SJCRH30 (cell line): ENCODE results near the gene COL5A1. TPM values are rescaled to one million over a fixed set of nuclear protein-coding genes. Genes with fewer than 3 reads are reported as not detected.

Experiments
- DNase-seq, 2 experiments: peaks; one replicate each; pipeline ENCODE4 v3.0.0-alpha.2; 2015 to 2020
- H3K27ac ChIP-seq: fragments of 250-450 bp; sonication (Bioruptor Pico); 2 replicates; pipeline ENCODE4 v1.5.1; 2020; ENCODE audit warnings: mild to moderate bottlenecking, moderate library complexity
- H3K27me3 ChIP-seq: fragments of 250-450 bp; sonication (Bioruptor Pico); 2 replicates; pipeline ENCODE4 v1.5.1; 2020; ENCODE audit warnings: mild to moderate bottlenecking, moderate library complexity
- H3K36me3 ChIP-seq: fragments of 250-450 bp; sonication (Bioruptor Pico); 2 replicates; pipeline ENCODE4 v1.5.1; 2020; ENCODE audit warnings: mild to moderate bottlenecking, moderate library complexity
- H3K4me1 ChIP-seq: fragments of 250-450 bp; sonication (Bioruptor Pico); 2 replicates; pipeline ENCODE4 v1.5.1; 2020; ENCODE audit warnings: mild to moderate bottlenecking, moderate library complexity
- H3K4me3 ChIP-seq: fragments of 250-450 bp; sonication (Bioruptor Pico); 2 replicates; pipeline ENCODE4 v1.5.1; 2020; ENCODE audit warnings: mild to moderate bottlenecking, moderate library complexity
- H3K9me3 ChIP-seq: fragments of 250-450 bp; sonication (Bioruptor Pico); replicated peaks from 2 replicates; pipeline ENCODE4 v1.5.1; 2020; ENCODE audit warnings: mild to moderate bottlenecking, moderate library complexity
- total RNA-seq: library from RNA; depleted of rRNA; stranded (reverse); fragments of >200 nt; shearing (Covaris generic); gene quantifications from 2 replicates; pipeline ENCODE4 v1.2.3, GENCODE V29; 2014

Gene COL5A1
- total RNA-seq, 1 experiment from 2014 or later, result 32.1 TPM

DNA sequence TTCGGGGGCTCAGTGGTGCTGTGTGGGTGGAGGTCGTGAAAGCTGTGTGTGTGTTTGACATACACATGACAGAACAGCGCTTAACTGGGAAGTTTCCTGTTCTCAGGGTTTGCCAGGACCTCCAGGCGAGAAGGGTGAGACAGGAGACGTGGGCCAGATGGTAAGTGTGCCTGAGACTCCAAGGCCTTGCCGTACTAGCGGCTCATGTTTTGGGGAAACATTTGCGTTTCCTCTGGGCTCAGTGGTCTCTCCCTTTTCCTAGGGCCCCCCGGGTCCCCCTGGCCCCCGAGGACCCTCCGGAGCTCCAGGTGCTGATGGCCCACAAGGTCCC lies 170.7 kb downstream of the COL5A1 start:
- Histone ChIP-seq H3K4me3 (no peak overlapping the region), H3K27ac (no peak overlapping the region), H3K4me1 (no peaks in the 10 kb centered on the region), H3K27me3 (no peaks in the 10 kb centered on the region), H3K9me3 (no peaks in the 10 kb centered on the region), H3K36me3 (no peaks in the 10 kb centered on the region; the same call in 1 of the 2 replicates)
- DNase-seq, result no peak

DNA sequence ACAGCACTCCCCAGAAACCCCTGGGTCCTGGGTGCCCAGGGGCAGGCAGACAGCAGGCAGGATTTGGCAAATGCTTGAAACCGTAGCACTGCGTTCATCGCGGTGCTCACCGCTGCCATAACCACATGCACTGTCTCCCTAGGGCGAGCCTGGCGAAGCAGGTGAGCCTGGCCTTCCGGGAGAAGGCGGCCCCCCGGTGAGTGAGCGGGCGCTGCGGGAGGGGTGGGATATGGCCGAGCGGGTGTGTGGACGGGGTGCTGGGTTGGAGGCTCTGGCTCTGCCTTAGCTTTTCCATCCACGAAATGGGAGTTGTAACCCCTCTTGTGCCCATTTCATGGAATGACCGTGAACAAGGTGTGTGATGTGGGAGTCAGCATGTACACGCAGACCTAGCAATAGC lies 172.2 kb downstream of the COL5A1 start:
- Histone ChIP-seq H3K36me3 (no peaks in the 10 kb centered on the region; the same call in 1 of the 2 replicates), H3K9me3 (no peaks in the 10 kb centered on the region), H3K27me3 (no peaks in the 10 kb centered on the region), H3K27ac (no peak overlapping the region), H3K4me3 (no peak overlapping the region), H3K4me1 (no peaks in the 10 kb centered on the region)
- DNase-seq, result no peak

DNA sequence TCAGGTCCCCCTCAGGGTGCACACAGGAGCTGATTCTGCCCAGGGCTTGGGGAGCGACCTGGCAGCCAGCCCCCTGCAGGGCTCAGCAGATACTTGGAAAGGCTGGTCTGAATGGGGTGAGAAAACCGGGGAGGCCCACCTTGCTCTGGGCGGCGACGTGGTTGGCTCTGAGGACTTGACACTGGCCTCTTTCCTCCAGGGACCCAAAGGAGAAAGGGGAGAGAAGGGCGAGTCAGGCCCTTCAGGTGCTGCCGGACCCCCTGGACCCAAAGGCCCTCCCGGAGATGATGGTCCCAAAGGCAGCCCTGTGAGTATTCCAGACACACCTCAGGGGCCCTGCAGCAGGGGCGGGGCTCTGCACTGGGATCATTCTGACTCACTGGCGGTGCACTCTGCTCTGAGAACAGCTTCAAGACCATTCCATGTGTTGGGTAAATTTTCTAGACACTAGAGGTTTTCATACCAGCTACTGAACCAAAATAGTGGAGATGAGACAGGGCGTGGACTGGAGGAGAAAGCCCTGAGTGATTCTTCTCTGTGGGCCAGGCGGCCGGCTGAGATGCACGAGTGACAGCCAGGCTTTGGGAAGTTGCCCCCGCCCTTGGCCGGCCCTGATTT lies 173.1 kb downstream of the COL5A1 start:
- Histone ChIP-seq H3K4me1 (no peaks in the 10 kb centered on the region), H3K9me3 (no peaks in the 10 kb centered on the region), H3K4me3 (no peak overlapping the region), H3K27me3 (no peaks in the 10 kb centered on the region), H3K36me3 (no peaks in the 10 kb centered on the region; the same call in 1 of the 2 replicates), H3K27ac (no peak overlapping the region)
- DNase-seq, result no peak

DNA sequence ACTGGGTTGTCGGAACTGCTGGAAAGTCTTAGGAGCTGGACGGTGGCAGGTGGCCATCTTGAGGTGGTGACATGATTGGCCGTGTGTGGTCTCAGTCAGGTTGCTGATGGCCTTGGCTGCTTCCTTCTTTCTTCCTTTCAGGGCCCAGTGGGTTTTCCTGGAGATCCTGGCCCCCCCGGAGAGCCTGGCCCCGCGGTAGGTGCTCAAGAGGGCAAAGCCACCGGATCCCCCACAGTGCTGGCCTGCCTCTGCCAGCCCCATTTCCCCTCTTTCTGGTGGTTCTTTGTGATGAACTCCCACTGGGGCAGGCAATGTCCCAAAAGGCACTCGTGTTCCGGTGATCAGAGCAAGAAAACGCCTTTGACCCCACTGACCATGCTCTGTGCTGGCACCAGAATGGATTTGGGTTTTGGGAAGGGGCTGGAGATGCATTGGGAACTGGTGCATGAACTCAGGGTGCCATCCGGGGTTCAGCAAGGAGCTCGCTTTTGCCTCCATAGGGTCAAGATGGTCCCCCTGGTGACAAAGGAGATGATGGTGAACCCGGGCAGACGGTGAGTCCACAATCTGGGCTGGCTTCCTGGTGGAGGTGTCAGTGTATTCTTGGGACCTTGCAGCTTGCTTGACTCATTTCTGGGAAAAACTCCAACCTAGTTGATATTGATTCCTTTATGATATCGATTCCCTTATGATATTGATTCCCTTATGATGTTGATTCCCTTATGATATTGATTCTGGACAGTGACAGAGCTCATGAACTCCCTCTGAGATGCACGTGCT lies 174.0 kb downstream of the COL5A1 start:
- Histone ChIP-seq H3K36me3 (no peaks in the 10 kb centered on the region; the same call in 1 of the 2 replicates), H3K27me3 (no peaks in the 10 kb centered on the region), H3K9me3 (no peaks in the 10 kb centered on the region), H3K4me1 (no peaks in the 10 kb centered on the region), H3K27ac (no peak overlapping the region), H3K4me3 (no peak overlapping the region)
- DNase-seq, result no peak

DNA sequence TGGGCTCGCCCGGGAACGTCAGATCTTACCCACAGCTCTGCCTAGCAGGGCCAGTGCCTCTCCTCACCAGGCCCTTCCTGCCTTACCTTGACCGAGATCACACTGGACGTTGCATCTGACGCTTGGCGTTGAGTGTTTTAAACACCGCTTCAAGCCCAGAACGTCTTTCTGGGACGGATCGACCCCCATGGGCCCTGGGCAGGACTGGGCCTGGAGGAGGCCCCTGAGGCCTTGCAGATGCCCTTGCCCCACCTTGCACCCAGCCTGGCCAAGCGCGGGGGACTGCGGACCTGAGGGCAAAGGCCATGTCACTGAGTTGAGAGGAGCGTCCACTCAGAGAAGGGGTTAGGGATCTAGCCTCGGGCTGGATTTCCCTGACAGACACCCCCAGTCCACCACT lies 174.7 kb downstream of the COL5A1 start:
- Histone ChIP-seq H3K4me3 (no peak overlapping the region), H3K9me3 (no peaks in the 10 kb centered on the region), H3K36me3 (no peaks in the 10 kb centered on the region; the same call in 1 of the 2 replicates), H3K27me3 (no peaks in the 10 kb centered on the region), H3K27ac (no peak overlapping the region), H3K4me1 (no peaks in the 10 kb centered on the region)
- no peak for DNase-seq

DNA sequence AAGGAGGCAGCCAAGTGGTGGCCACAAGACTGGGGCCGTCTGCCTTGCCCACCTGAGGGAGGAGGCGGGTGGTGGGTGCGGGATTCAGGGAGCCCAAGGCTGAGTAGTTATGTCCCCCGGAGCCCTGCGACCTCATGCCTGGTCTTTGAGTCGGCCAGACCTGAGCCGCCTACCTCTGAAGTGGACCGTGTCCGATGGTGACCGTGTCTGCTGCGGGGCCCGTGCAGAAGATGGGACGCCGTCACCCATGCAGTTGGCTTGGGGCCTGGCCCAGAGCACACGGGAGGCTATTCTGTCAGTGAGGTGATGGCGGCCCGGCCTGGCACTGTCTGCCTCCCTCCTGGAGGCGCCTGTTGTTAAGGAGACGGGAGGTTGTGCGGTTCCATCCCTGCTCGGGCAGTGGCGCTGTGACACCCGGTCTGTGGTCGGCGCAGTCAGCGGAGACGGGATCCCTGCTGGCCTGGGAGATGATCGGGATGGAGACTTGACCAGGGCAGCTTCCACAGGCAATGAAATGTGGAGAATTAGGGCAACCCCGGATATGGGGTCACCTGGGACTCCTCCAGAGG lies 176.5 kb downstream of the COL5A1 start:
- Histone ChIP-seq H3K27ac (no peak overlapping the region), H3K9me3 (no peaks in the 10 kb centered on the region), H3K27me3 (no peaks in the 10 kb centered on the region), H3K4me3 (no peak overlapping the region), H3K4me1 (no peaks in the 10 kb centered on the region), H3K36me3 (no peaks in the 10 kb centered on the region; the same call in 1 of the 2 replicates)
- no peak for DNase-seq

DNA sequence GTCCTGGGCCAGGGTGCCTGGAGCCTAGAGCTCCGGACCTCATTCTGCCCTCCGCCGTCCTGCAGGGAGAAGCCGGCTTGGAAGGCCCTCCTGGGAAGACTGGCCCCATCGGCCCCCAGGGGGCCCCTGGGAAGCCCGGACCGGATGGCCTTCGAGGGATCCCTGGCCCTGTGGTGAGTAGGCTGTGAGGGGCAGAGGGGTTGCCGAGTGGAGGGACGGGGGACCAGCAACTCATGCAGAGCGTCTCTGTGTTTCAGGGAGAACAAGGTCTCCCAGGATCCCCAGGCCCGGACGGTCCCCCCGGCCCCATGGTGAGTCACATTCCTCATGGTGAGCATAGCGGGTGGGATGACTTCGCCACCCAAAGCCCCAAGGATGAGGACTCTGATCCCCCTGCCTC lies 177.0 kb downstream of the COL5A1 start:
- H3K4me3 ChIP-seq, result no peak overlapping the region
- no peaks in the 10 kb centered on the region; the same call in 1 of the 2 replicates for H3K36me3 ChIP-seq
- H3K4me1 ChIP-seq, result no peaks in the 10 kb centered on the region
- H3K9me3 ChIP-seq, result no peaks in the 10 kb centered on the region
- H3K27ac ChIP-seq, result no peak overlapping the region
- no peaks in the 10 kb centered on the region for H3K27me3 ChIP-seq
- DNase-seq, result no peak

DNA sequence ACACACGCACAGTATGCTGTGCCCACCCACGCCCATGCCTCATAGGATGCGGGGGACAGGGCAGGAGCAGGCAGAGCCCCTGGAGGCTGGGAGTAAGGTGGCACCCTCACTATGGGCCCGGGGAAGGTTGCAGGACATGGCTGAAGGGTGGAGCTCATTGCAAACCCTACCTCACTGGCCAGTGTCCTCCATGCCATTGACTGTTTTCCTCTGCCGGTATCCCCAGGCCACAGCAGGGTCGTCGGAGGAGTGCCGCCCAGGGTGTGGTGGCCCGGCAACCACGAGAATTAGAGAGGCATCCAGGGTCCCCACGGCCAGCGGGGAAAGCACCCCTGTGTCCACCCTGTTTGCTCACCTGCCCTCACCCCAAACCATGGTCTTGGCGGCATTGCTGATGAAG lies 179.3 kb downstream of the COL5A1 start:
- no peak for DNase-seq
- Histone ChIP-seq H3K27me3 (no peaks in the 10 kb centered on the region), H3K27ac (no peak overlapping the region), H3K4me1 (no peaks in the 10 kb centered on the region), H3K36me3 (peaks cover 4% of the 10 kb centered on the region; the same call in 1 of the 2 replicates), H3K4me3 (no peak overlapping the region), H3K9me3 (no peaks in the 10 kb centered on the region)

DNA sequence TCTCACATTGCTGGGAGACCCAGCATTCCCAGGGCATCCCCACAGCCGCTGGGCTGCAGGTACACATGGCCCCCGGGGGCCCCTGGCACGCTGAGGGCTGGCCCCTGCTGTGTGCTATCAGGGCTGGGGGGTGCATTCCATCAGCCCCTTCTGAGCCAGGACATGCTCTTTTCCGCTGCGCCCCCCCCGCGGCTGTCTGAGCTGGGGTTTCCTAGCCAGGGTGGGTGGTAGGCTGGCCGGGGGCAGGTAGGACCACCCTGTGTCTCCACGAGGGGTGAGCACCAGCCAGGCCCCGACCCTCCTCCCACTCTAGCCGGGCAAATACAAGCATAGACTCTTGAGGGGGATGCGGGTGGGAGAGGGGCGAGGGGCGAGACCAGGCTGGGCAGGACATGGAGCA lies 180.9 kb downstream of the COL5A1 start:
- H3K27me3 ChIP-seq, result no peaks in the 10 kb centered on the region
- H3K4me1 ChIP-seq, result no peaks in the 10 kb centered on the region
- H3K36me3 ChIP-seq, result 0 out of 2 replicates have a peak, but pooled peaks cover 4% of the 10 kb centered on the region
- no peaks in the 10 kb centered on the region for H3K9me3 ChIP-seq
- no peak overlapping the region for H3K4me3 ChIP-seq
- no peak for DNase-seq
- H3K27ac ChIP-seq, result no peak overlapping the region

DNA sequence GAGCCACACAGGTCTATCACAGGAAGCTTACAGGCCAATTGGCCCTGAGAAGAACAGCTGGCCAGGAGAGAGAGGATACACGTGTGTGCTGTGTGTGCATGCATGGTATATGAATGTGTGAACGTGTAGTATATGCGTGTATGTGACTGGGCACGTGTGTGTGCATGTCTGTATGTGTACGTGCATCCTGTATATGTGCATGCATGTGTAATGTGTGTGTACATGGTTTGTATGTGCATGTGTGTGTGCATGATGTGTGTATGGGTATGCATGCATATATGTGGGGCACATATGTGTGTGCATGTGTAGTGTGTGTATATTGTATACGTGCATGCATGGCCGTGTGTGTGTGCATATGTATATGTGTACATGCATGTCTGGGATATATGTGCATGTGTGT lies 182.0 kb downstream of the COL5A1 start:
- H3K9me3 ChIP-seq, result no peaks in the 10 kb centered on the region
- H3K4me1 ChIP-seq, result no peaks in the 10 kb centered on the region
- no peaks in the 10 kb centered on the region for H3K27me3 ChIP-seq
- no peak overlapping the region for H3K4me3 ChIP-seq
- H3K27ac ChIP-seq, result no peak overlapping the region
- 0 out of 2 replicates have a peak, but pooled peaks cover 4% of the 10 kb centered on the region for H3K36me3 ChIP-seq
- no peak for DNase-seq

DNA sequence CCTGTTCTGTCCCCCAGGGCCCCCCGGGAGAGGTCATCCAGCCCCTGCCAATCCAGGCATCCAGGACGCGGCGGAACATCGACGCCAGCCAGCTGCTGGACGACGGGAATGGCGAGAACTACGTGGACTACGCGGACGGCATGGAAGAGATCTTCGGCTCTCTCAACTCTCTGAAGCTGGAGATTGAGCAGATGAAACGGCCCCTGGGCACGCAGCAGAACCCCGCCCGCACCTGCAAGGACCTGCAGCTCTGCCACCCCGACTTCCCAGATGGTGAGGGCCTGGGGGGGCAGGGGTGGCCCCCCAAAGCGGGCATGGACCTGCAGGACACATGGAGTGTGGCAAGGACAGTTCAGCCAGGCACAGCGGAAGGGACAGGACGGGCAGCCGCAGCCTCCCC lies 183.0 kb downstream of the COL5A1 start:
- Histone ChIP-seq H3K27me3 (no peaks in the 10 kb centered on the region), H3K9me3 (no peaks in the 10 kb centered on the region), H3K36me3 (peaks cover 8% of the 10 kb centered on the region; the same call in 1 of the 2 replicates), H3K4me1 (no peaks in the 10 kb centered on the region), H3K4me3 (no peak overlapping the region), H3K27ac (no peak overlapping the region)
- no peak for DNase-seq

DNA sequence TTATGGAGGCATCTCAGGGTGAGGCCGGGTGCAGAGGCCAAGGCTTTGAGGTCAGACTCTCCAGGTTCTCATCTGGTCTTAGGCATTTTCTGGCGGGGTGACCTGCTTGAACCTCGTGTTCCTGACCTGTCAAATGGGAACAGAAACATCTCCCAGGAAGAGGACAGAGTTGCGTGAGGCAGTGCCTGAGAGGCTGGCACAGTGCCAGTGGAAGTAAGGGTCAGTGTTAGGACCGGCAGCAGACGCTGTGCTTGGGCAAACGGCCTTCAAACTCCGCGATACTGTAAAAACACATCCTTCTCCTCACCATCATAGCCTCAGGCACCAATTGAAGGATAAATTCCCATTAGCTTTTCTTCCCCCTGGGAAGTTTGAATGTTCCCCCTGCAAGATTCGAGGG lies 183.4 kb downstream of the COL5A1 start:
- no peak overlapping the region for H3K4me3 ChIP-seq
- H3K4me1 ChIP-seq, result no peaks in the 10 kb centered on the region
- no peak for DNase-seq
- no peak overlapping the region for H3K27ac ChIP-seq
- H3K27me3 ChIP-seq, result no peaks in the 10 kb centered on the region
- H3K36me3 ChIP-seq, result peaks cover 8% of the 10 kb centered on the region; the same call in 1 of the 2 replicates
- H3K9me3 ChIP-seq, result no peaks in the 10 kb centered on the region

DNA sequence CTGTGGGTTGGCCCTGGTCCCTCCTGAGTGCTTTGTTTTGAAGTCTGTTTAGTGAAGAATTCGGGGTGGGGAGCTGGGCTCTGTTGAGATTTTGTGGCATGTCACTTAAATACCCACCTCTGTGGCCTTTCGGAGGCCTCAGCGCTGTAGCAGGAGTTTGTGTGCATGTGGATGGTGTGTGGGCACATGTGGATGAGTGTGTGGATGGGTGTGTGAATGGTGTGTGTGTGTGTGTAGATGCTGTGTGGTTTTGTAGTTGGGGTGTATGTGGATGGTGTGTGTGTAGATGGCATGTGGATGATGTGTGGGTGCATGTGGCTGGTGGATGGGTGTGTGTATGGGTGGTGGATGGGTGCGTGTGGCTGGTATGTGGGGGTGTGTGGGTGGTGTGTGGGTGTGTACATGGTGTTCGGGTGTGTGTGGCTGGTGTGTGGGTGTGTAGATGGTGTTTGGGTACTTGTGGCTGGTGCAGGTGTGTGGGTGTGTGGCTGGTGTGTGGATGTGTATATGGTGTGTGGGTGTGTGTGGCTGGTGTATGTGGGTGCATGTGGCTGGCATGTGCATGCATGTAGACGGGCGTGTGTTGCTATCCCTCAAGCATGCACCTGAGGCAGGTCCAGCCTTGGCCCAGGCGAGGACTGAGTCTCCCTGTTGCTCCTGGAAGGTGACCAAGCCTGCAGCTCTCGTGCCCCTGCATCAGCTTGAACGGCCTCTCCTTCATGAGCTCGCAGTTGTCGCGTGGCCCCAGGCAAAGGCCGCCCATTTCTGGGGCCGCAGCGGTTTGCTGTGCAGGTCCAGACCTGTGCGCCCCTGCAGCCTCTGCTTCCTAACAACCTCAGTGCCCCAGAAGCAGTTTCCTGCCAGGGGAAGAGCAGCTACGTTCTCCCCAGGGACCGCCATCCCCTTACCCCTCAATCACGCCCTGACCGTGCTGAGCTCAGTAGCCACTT lies 185.0 kb downstream of the COL5A1 start:
- DNase-seq, result no peak
- H3K4me3 ChIP-seq, result no peak overlapping the region
- H3K36me3 ChIP-seq, result peaks cover 8% of the 10 kb centered on the region; the same call in 1 of the 2 replicates
- no peaks in the 10 kb centered on the region for H3K27me3 ChIP-seq
- H3K9me3 ChIP-seq, result no peaks in the 10 kb centered on the region
- no peak overlapping the region for H3K27ac ChIP-seq
- H3K4me1 ChIP-seq, result no peaks in the 10 kb centered on the region

DNA sequence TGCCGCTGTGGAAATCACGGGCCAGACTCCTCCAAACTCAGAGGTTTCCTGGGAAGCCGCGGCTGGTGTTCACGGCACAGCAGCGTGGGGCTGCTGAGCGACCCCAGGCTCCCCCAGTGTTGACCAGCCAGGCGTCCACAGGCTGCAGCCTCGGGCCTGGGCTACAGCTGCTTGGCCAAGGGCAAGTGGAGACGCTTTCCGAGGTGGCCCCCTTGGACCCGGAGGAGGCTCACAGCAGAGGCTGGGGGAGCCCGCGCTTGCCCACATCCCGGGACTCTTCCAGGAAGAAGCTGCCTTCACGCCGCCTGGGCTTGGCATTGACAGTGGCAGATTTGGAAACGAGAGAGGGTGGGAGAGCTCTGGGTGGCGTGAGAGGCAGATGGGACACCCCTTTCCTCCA lies 186.0 kb downstream of the COL5A1 start:
- no peaks in the 10 kb centered on the region for H3K27me3 ChIP-seq
- no peak for DNase-seq
- no peak overlapping the region for H3K27ac ChIP-seq
- peaks cover 8% of the 10 kb centered on the region; the same call in 1 of the 2 replicates for H3K36me3 ChIP-seq
- no peaks in the 10 kb centered on the region for H3K9me3 ChIP-seq
- H3K4me3 ChIP-seq, result no peak overlapping the region
- no peaks in the 10 kb centered on the region for H3K4me1 ChIP-seq
